OCI-LY1 (cell line): Measurements from ENCODE around the gene BST1.

Experiments
- H2AFZ ChIP-seq: fragments of 200-600 bp; sonication (generic), shearing (Covaris generic); 2 replicates; pipeline ENCODE4 v1.6.0; 2014; ENCODE audit warnings: antibody characterized with exemption, mild to moderate bottlenecking, low read length
- H3F3A ChIP-seq: fragments of 200-600 bp; sonication (generic), shearing (Covaris generic); 2 replicates; pipeline ENCODE4 v1.6.0; 2014; ENCODE audit warnings: mild to moderate bottlenecking, antibody characterized with exemption, low read length, moderate library complexity; ENCODE audit not compliant: insufficient read depth
- H3K27ac ChIP-seq: fragments of 200-600 bp; sonication (generic); 2 replicates; pipeline ENCODE4 v1.5.1; 2014; ENCODE audit warnings: low read length, mixed run types, mild to moderate bottlenecking, low read depth; ENCODE audit not compliant: poor library complexity, severe bottlenecking
- H3K27me3 ChIP-seq: fragments of 200-600 bp; sonication (generic); 2 replicates; pipeline ENCODE4 v1.6.0; 2014; ENCODE audit warnings: antibody characterized with exemption, mild to moderate bottlenecking, low read length, moderate library complexity; ENCODE audit not compliant: insufficient read depth
- H3K36me3 ChIP-seq: fragments of 200-600 bp; sonication (generic); 2 replicates; pipeline ENCODE4 v1.6.1; 2014; ENCODE audit warnings: mild to moderate bottlenecking, antibody characterized with exemption, low read length, moderate library complexity, mixed read lengths; ENCODE audit not compliant: insufficient read depth
- H3K4me1 ChIP-seq: fragments of 200-600 bp; sonication (generic); 2 replicates; pipeline ENCODE4 v1.5.1; 2014; ENCODE audit warnings: mild to moderate bottlenecking, low read length, moderate library complexity; ENCODE audit not compliant: insufficient read depth, severe bottlenecking
- H3K4me2 ChIP-seq: fragments of 200-600 bp; sonication (generic), shearing (Covaris generic); 2 replicates; pipeline ENCODE4 v1.6.1; 2014; ENCODE audit warnings: low read length
- H3K4me3 ChIP-seq: fragments of 200-600 bp; sonication (generic); 2 replicates; pipeline ENCODE4 v1.5.1; 2014; ENCODE audit warnings: low read length, low read depth, mild to moderate bottlenecking, mixed read lengths; ENCODE audit not compliant: poor library complexity, severe bottlenecking
- H3K79me2 ChIP-seq: fragments of 200-600 bp; shearing (Covaris generic); 2 replicates; pipeline ENCODE4 v1.6.1; 2016; ENCODE audit warnings: mixed run types, low read length, mixed read lengths; ENCODE audit not compliant: insufficient read depth
- H3K9ac ChIP-seq: fragments of 200-600 bp; sonication (generic), shearing (Covaris generic); 2 replicates; pipeline ENCODE4 v1.6.1; 2014; ENCODE audit warnings: mild to moderate bottlenecking, low read length, mixed read lengths
- H3K9me2 ChIP-seq: fragments of 200-600 bp; sonication (generic), shearing (Covaris generic); 2 replicates; pipeline ENCODE4 v1.6.1; 2014; ENCODE audit warnings: low read depth, mild to moderate bottlenecking, low read length, mixed read lengths
- H3K9me3 ChIP-seq: fragments of 200-600 bp; shearing (Covaris generic); 2 replicates; pipeline ENCODE4 v1.6.1; 2014; ENCODE audit warnings: low read length, mixed read lengths
- H4K20me1 ChIP-seq: fragments of 200-600 bp; sonication (generic), shearing (Covaris generic); 2 replicates; pipeline ENCODE4 v1.6.0; 2016; ENCODE audit warnings: mild to moderate bottlenecking, low read length; ENCODE audit not compliant: insufficient read depth
- CTCF ChIP-seq: fragments of 200-600 bp; sonication (generic), shearing (Covaris generic); IDR thresholded peaks from 2 replicates; pipeline ENCODE4 v1.5.1; 2017; ENCODE audit warnings: mild to moderate bottlenecking, antibody characterized with exemption, low read length, moderate library complexity, mixed read lengths
- EZH2 ChIP-seq: fragments of 200-600 bp; sonication (generic), shearing (Covaris generic); IDR thresholded peaks from 2 replicates; pipeline ENCODE4 v1.8.0; 2017; ENCODE audit warnings: borderline replicate concordance, mixed run types, mild to moderate bottlenecking, antibody characterized with exemption, low read length, moderate library complexity, mixed read lengths

BST1 gene

GRCh38 chr4:15736514-15737050 lies 33.7 kb downstream of the BST1 start:
- Histone ChIP-seq H3K9me3 (no peaks in the 10 kb centered on the region), H3F3A (no peaks in the 10 kb centered on the region), H3K9me2 (no peaks in the 10 kb centered on the region), H2AFZ (no peak overlapping the region), H3K4me2 (no peak overlapping the region), H3K4me1 (no peaks in the 10 kb centered on the region), H3K27ac (no peak overlapping the region), H3K27me3 (no peaks in the 10 kb centered on the region), H3K79me2 (no peaks in the 10 kb centered on the region), H3K9ac (no peak overlapping the region), H3K36me3 (no peaks in the 10 kb centered on the region), H4K20me1 (no peaks in the 10 kb centered on the region), H3K4me3 (no peak overlapping the region)
- no peak for TF ChIP-seq EZH2
- no peak for TF ChIP-seq CTCF

GRCh38 chr4:15737255-15737654 lies 34.4 kb downstream of the BST1 start:
- Histone ChIP-seq H3K27ac (no peak overlapping the region), H3F3A (no peaks in the 10 kb centered on the region), H3K9me3 (no peaks in the 10 kb centered on the region), H4K20me1 (no peaks in the 10 kb centered on the region), H3K36me3 (no peaks in the 10 kb centered on the region), H3K9me2 (no peaks in the 10 kb centered on the region), H3K4me3 (no peak overlapping the region), H3K4me2 (no peak overlapping the region), H3K27me3 (no peaks in the 10 kb centered on the region), H3K9ac (no peak overlapping the region), H3K4me1 (no peaks in the 10 kb centered on the region), H3K79me2 (no peaks in the 10 kb centered on the region), H2AFZ (no peak overlapping the region)
- TF ChIP-seq EZH2 (no peak), CTCF (no peak)

GRCh38 chr4:15738877-15739276 lies 36.0 kb downstream of the BST1 start:
- no peaks in the 10 kb centered on the region for H3K9me2 ChIP-seq
- H4K20me1 ChIP-seq: no peaks in the 10 kb centered on the region
- no peaks in the 10 kb centered on the region for H3K36me3 ChIP-seq
- no peaks in the 10 kb centered on the region for H3K27me3 ChIP-seq
- no peak for TF ChIP-seq CTCF
- no peak for TF ChIP-seq EZH2
- H3K4me1 ChIP-seq: no peaks in the 10 kb centered on the region
- no peak overlapping the region for H3K9ac ChIP-seq
- H3K9me3 ChIP-seq: no peaks in the 10 kb centered on the region
- no peaks in the 10 kb centered on the region for H3K79me2 ChIP-seq
- H2AFZ ChIP-seq: no peak overlapping the region
- H3K27ac ChIP-seq: no peak overlapping the region
- H3F3A ChIP-seq: no peaks in the 10 kb centered on the region
- H3K4me2 ChIP-seq: no peak overlapping the region
- no peak overlapping the region for H3K4me3 ChIP-seq
